Measurements from ENCODE around the gene KCNH1.

GRCh38 chr1:210815641-210816550 lies 318.1 kb downstream of the KCNH1 start:
- TF ChIP-seq SMC3 (IDR thresholded peaks at IDR 0.05; ENCODE audit: borderline replicate concordance, low read length) (no peak), POLR2AphosphoS5 (IDR thresholded peaks at IDR 0.05; ENCODE audit: low read length) (no peak), TAF1 (IDR thresholded peaks at IDR 0.05; ENCODE audit: borderline replicate concordance, low read depth, low read length) (no peak), HCFC1 (IDR thresholded peaks at IDR 0.05; ENCODE audit: low read length) (no peak), SREBF2 (IDR thresholded peaks at IDR 0.05; ENCODE audit: low read length) (no peak), GABPA (IDR thresholded peaks at IDR 0.05; ENCODE audit: low read depth) (no peak)
- TF ChIP-seq, protein P1, sequence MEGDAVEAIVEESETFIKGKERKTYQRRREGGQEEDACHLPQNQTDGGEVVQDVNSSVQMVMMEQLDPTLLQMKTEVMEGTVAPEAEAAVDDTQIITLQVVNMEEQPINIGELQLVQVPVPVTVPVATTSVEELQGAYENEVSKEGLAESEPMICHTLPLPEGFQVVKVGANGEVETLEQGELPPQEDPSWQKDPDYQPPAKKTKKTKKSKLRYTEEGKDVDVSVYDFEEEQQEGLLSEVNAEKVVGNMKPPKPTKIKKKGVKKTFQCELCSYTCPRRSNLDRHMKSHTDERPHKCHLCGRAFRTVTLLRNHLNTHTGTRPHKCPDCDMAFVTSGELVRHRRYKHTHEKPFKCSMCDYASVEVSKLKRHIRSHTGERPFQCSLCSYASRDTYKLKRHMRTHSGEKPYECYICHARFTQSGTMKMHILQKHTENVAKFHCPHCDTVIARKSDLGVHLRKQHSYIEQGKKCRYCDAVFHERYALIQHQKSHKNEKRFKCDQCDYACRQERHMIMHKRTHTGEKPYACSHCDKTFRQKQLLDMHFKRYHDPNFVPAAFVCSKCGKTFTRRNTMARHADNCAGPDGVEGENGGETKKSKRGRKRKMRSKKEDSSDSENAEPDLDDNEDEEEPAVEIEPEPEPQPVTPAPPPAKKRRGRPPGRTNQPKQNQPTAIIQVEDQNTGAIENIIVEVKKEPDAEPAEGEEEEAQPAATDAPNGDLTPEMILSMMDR (IDR thresholded peaks at IDR 0.05 in 2 of 3, conservative IDR thresholded peaks at IDR 0.05 in 1 of 3; ENCODE audit: control insufficient read depth in 2 of 3, extremely low read depth in 1 of 3, insufficient read depth in 1 of 3, low read depth in 3 of 3, low read length in 3 of 3) = no peak
- TF ChIP-seq, protein P2, sequence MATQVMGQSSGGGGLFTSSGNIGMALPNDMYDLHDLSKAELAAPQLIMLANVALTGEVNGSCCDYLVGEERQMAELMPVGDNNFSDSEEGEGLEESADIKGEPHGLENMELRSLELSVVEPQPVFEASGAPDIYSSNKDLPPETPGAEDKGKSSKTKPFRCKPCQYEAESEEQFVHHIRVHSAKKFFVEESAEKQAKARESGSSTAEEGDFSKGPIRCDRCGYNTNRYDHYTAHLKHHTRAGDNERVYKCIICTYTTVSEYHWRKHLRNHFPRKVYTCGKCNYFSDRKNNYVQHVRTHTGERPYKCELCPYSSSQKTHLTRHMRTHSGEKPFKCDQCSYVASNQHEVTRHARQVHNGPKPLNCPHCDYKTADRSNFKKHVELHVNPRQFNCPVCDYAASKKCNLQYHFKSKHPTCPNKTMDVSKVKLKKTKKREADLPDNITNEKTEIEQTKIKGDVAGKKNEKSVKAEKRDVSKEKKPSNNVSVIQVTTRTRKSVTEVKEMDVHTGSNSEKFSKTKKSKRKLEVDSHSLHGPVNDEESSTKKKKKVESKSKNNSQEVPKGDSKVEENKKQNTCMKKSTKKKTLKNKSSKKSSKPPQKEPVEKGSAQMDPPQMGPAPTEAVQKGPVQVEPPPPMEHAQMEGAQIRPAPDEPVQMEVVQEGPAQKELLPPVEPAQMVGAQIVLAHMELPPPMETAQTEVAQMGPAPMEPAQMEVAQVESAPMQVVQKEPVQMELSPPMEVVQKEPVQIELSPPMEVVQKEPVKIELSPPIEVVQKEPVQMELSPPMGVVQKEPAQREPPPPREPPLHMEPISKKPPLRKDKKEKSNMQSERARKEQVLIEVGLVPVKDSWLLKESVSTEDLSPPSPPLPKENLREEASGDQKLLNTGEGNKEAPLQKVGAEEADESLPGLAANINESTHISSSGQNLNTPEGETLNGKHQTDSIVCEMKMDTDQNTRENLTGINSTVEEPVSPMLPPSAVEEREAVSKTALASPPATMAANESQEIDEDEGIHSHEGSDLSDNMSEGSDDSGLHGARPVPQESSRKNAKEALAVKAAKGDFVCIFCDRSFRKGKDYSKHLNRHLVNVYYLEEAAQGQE (IDR thresholded peaks at IDR 0.05; ENCODE audit: low read depth, low read length) = no peak

Measured in GM12878 (cell line).